Lower leg skin (tissue), 3 donors: ENCODE data around the gene ICE1.

Source experiments
- CTCF ChIP-seq, 3 donors: fragments of 450-650 bp; IDR thresholded peaks; one replicate each; pipeline ENCODE4 v1.5.1; 2016; ENCODE audit warnings: antibody characterized with exemption in 3 of 3, mild to moderate bottlenecking in 3 of 3, moderate library complexity in 2 of 3
- POLR2A ChIP-seq, 2 donors: fragments of 450-650 bp; IDR thresholded peaks; one replicate each; pipeline ENCODE4 v1.6.1; 2016 to 2017; ENCODE audit warnings: antibody characterized with exemption in 2 of 2, mild to moderate bottlenecking in 1 of 2, moderate library complexity in 1 of 2

- TF ChIP-seq POLR2A (IDR thresholded peaks at IDR 0.05) (no peak), CTCF (IDR thresholded peaks at IDR 0.05) (no peak)
These were observed 41.7 kb downstream of the ICE1 start for GRCh38 chr5:5464036-5464715.
